Smooth muscle cell of the brain vasculature (primary cell): ENCODE measurements around the gene FAF1.
A peak's percentile ranks its signal among the peaks of the same experiment; 100 is the strongest.

Experiments
- DNase-seq: peaks from one replicate; pipeline ENCODE4 v3.0.0-alpha.2; 2012; ENCODE audit warnings: low read depth, low spot score

Gene FAF1

DNA sequence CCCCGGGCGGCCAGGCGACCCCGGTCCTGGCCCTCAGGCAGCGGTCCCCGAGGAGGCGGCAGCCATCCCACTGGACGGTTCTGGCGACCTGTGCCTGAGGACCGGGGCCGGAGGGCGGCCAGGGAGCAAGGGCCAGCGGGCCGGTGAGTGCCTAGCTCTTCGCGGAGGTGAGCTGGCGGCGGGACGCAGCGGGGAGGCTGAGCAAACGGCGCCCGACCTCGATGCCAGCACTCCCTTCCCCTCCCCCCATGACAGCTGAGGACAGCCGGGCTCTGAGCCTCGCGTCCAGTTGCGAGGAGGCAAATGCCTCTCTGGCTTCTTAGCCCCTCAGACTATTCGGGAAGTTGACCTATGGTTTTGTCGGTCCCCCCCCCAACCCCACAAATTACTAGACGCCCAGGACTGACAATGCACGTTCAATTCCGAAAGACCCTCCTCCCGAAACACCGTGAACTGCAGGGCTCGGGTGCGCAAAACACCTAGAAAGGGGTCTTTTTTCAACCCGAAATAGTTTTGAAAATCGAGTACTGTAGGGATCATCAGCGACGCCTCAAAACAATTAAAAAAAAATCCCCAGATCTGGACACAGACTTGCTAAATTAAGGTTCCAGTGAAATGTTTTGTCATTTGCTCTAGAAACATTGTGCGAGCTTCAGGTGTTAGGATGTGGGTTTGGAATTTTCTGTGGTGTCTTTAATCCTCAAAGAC is 18.2 kb upstream of the FAF1 start:
- no peak for DNase-seq

DNA sequence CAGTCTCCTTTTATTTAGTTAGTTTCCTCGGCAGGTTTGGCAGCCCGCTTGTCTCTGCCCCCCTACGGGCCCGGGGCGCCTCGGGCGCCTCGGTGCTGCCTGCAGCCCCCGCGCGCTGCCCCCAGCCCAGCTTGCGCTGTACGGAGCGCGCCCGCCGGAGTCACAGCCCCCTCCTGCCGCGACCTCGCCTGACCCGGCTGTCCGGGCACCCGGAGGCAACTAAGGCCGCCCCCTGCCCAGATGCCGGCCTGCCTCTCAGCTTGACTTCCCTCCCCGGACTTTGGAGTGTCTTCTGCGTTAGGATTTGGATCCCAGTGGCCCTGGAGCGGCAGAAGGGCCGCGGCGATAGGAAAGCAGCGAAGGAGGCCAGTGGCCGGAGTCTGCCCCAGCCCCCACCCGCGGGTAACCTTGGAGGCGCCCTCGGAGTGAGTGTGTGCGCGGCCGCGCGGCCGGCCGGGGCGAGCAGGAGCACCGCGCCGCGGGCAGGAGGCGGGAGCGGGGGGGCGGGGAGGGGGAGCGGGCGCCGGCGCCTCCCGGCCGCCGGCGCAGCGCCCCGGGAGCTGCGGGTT is 17.6 kb upstream of the FAF1 start:
- DNase-seq: no peak

DNA sequence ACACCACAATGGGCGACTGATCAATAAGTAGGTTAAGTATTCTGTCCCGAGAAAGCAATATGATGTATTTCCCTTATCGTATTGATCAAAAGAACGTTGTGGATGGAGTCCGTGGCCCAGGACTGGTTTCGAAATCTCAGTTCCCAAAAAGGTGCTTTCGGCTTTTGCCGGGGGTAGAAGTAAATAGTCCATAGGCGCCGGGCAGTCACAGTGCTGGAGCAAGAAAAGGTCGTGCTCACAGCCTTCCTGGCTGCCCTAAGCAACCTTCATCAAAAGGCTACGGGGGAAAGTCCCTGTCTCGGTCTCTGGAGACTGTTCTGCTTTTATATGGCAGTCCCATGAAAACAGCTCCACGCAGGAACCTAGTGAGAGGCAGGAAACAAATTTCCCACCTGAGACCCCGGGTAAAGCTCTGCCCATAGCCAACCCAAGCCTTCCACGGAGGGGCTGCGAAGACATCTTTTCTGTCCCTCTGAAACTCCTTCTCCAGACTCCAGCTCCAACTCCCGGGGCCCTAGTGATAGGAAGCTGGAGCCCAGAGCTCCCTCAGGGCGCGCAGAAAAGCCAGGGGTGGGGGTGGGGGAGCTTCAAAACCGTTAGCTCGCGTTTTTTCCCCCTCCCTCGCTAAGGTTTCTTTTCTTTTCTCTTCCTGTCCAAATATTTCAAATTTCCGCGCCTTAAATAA is 17.0 kb upstream of the FAF1 start:
- no peak for DNase-seq

DNA sequence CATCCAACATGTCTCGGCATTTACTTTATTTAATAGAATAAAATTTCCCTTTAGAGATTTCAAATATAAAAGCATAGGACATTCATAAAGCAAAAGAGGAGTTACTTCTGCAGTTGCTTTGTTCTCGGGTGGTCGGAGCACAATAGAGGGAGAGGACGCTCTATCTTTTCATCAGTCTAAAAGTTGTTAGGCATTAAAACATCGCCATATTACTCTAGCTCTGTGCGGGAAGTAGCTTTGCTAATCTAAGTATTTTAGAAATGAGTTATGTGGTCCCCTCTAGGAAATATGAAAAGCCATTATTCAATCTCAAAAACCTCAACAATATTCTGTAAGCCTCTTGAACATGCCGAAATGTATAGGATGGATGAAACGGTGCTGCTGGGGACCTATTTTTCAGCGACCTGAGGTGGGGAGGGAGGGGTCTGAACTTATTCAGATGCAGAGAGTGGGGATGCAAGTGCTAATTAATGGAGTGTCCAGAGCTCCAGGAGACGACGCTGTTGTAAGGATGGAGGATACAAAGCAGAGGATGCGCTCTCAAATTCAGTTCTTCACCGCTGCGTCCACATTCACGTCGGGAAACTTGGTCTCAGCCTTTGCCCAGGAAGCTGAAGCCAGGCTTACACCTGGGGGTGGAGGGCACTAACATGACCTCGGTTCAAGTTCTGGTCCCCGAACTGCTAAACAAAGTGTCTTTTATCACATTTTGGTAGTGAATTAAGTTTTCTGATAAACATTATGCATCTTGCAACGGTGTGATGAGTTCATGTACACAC is 16.2 kb upstream of the FAF1 start:
- no peak for DNase-seq

DNA sequence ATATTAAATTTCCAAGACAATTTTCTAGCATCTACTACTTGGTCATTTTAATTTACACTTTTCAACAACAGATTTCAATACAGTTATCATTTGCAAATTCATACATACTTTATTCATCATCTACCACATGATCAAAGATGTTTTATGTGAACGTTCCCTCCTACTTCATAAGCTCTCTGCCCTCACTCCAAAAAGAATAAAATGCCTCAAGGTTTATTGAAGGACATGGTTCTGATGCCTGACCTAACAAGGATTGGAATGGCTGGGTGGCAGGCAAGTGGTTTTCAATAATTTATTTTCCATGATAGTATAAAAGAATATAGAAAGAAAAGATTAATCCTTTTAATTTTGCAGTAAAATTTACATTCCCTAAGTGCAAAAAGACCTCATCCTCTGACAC is 15.4 kb upstream of the FAF1 start:
- no peak for DNase-seq

DNA sequence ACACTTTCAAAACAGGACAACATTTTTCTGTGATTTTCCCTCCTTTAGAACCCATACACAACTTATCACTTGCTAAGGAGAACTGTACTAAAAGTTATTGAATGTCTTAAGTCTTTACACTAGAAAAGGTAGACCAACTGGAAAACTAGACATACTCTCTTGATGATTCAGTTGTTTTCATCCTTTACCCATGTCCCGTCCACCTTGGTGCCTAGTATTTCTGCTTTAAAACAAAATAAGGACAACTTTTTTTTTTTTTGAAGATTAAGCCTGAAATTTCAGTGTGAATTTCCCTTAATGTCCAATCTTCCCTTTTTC is 14.5 kb upstream of the FAF1 start:
- no peak for DNase-seq

DNA sequence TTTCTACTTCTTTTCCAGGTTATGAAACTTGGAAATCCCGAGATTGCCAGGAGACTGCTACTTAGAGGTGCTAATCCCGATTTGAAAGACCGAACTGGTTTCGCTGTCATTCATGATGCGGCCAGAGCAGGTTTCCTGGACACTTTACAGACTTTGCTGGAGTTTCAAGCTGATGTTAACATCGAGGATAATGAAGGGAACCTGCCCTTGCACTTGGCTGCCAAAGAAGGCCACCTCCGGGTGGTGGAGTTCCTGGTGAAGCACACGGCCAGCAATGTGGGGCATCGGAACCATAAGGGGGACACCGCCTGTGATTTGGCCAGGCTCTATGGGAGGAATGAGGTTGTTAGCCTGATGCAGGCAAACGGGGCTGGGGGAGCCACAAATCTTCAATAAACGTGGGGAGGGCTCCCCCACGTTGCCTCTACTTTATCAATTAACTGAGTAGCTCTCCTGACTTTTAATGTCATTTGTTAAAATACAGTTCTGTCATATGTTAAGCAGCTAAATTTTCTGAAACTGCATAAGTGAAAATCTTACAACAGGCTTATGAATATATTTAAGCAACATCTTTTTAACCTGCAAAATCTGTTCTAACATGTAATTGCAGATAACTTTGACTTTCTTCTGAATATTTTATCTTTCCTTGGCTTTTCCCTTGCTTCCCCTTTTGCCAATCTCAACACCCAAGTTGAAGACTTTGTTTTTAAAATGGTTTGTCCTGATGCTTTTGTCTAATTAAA is 14.0 kb upstream of the FAF1 start:
- no peak for DNase-seq

DNA sequence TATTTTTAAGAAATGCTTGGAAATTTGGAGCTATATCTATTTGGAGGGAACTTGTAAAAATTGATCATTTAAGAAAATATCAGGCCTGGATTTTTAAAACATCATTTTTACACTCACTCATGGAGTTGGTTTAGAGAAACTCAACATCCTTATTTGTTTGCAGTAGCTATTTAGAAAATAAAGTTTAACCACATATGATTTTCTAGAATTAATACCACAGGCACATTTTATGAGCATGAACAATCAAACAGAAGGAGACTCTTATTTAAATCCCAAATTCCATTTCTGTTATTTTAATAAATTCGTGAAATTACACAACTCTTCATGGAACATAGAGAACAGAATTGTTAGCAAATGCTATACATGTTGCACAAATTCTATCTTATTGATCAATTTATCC is 13.2 kb upstream of the FAF1 start:
- DNase-seq: no peak

DNA sequence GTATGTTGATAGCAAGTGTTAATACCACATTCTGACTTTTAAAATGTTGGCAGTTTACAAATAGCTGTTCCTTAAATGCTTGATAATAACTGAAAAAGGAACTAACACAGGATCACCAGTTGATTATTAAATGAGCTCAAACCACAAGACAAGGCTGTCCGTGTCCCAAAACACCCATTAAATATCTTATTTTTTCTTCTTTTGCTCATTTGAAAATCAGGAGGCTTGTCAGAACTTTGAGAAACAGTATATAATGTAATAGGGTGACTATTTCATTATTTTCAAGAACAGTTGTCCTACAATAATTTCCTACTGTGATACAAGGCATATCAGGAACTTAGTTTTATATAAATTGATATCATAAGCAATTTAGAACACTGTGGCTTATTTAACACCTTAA is 12.7 kb upstream of the FAF1 start:
- DNase-seq: no peak

DNA sequence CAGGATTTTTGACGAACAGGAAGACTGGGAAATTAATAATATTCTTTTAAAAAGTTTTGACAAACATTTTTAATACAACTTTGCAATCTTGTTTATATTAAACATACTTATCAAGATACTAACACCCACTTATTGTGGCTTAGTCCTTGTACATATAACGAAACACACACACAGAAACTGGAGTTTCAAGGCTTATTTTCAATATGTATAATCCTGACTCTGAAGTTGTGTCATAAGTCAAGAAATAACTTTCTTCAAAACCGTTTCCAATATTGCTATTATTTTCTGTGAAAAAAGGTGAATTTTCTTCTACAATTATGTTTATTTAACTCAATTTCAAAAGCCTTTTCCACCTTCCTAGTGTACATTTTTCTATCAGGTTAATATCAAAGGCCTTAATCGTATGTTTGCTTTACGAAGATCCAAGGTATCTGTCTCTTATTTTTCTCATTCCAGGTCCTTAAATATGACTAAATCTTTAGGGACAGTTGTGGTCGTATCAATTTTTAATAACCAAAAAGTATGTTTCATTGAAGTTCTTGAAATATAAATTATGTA is 11.8 kb upstream of the FAF1 start:
- no peak for DNase-seq

DNA sequence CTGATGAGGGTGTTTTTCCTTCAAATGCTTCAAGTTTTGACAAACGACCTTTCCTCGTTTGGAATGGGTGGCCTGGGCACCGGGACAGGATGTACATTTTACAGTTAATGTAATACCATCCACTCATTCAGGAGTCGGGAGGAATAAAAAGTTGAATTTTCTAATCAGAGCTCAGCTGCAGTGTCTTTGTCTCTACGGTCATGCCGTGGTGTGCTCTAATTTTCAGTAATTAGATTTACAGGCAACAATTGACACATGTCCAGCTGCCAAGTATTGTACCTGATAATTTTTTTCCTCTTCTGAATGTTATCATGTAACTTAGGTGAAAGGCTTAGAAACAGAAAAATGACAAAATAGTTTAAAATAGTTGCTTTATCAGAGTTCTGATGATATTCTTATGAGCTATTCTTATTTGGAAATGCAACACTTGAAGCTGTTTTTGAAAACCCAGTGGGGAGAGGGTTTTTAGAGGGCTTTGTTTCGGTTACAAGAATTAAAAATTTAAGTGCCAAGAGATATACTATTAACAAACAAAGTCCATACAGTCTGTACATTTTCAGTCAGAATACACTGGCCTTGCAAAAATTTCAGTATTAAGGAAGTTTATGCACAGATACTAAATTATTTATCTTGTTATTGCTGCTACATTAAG is 11.0 kb upstream of the FAF1 start:
- no peak for DNase-seq

DNA sequence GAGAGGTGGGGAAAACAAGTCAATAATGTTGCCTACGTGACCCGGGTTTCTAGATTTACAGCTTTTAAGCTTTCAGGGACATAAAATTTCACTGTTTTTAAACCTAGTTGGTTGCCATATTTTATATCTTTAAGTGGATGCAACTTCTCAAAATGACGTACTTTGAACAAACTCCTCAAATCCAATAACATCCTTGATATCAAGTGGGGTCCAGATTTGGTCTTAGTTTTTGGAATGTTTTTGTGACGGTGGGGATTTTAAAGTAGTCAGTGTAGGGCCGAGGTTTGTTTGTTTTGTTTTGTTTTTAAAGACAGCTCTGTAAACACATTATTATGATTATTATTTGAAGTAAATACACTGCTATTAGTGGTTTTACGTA is 10.4 kb upstream of the FAF1 start:
- DNase-seq: no peak

DNA sequence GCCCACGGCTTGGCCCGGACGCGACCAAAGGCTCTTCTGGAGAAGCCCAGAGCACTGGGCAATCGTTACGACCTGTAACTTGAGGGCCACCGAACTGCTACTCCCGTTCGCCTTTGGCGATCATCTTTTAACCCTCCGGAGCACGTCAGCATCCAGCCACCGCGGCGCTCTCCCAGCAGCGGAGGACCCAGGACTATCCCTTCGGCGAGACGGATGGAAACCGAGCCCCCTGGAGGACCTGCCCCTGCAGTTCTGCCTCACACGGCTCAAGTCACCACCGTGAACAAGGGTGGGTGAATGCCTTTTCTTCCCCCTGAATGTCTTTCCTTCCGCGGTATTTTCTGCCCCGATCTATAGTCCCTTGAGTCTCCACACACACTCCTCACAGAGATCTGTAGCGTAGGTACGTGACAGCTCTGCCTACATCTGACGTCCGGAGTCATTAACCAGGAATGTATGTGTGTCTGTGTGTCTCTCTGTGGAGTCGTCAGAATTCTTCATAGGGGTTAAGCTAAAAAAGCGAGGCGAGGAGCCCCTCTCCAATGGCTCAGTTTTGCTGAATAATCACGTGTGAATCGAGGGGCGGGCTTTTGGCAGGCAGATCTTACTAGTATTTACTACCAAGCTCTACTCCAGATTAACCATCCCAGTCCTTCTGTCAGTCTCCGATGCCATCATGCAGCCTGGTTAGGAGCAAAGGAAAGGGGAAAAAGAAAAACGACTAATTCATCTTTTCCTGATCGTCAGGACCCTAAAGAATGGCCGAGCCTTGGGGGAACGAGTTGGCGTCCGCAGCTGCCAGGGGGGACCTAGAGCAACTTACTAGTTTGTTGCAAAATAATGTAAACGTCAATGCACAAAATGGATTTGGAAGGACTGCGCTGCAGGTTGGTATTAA is 9.8 kb upstream of the FAF1 start, which contains the start of gene CDKN2C:
CDKN2C (plus strand) TSS at position 635 of the 898 bp plus-strand sequence; CDS start at position 759, 124 bp downstream.
- peak; percentile 56 for DNase-seq

DNA sequence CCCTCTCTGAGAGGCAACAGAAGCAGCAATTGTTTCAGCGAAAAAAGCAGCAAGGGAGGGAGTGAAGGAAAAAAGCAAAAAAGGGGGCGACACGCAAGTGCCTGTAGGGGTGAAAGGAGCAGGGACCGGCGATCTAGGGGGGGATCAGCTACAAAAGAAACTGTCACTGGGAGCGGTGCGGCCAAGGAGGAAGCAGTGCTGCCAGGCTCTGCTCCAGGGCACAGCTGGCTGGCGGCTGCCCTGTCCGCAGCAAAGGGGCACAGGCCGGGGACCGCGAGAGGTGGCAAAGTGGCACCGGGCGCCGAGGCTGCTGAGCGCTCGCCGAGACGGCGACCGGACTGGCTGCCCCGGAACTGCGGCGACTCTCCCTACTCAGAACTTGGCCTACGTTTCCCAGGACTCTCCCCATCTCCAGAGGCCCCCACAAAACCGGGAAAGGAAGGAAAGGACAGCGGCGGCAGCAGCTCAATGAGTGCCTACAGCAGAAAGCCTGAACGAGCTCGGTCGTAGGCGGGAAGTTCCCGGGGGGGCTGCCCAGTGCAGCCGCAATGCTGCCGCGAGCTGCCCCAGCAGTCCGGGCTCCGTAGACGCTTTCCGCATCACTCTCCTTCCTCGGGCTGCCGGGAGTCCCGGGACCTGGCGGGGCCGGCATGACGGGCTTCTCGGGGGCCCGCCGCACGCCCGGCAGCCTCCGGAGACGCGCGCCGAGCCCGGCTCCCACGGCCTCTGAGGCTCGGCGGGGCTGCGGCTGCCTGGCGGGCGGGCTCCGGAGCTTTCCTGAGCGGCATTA is 8.9 kb upstream of the FAF1 start:
- DNase-seq: no peak

DNA sequence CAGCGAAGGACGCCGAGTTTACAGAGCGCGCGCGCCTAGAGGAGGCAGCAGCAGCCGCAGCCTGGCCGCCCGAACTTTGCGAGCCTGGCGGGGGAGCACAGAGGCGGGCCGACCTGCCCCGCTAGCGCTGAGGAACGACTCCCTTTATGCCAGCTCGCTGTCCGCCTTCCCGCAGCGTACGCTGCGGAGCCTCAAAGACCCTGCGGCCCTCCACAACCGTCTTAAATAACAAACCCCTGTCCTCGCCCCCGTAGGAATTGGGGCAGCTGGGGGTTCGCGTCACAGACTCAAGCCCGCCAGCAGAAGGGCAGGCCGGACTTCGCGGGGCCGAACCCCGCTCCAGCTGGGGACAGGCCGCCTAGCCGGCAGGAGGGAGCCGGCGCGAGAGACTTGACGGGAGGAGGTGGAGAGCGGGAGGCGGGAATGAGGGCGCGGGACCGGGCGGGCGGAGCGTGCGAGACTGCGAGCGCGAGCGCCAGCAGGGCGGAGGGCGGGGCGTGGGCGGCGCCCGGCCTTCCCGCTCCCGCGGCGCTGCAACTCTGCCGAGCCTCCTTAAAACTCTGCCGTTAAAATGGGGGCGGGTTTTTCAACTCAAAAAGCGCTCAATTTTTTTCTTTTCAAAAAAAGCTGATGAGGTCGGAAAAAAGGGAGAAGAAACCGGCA is 8.2 kb upstream of the FAF1 start:
- DNase-seq: peak; percentile 78

DNA sequence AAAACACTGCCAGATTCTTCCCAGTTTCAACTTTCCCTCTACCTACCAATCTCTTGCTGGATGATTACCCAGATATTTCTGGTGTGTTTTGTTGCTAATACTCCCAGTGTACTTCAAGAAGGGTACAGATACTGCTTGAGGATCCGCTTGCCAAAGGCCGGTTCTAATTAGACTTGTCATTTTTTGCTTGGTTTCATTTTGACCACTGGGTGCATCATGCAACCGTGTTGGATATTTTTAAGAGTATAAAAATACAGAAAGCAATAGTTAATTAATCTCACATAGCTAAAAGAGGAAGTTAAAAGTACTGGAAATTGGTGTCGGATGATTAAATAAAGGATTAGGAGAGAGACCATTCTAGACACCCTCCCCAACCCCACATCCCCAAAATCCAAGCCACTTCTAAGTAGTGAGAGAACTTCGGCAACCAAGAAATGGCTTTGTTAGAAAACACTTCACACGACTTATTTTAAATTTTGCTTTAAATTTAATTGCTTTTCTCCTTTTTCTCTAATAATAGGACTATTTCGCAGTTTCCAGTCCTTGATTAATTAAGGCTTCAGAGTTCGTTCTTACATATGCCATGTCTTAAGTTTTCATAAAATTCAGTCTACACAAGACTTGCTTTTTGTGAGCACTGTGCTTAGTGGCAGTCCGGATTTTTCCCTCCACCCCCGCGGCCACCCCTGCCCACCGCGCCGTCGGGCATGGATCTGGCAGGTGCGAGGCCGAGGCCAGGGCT is 7.5 kb upstream of the FAF1 start:
- no peak for DNase-seq

DNA sequence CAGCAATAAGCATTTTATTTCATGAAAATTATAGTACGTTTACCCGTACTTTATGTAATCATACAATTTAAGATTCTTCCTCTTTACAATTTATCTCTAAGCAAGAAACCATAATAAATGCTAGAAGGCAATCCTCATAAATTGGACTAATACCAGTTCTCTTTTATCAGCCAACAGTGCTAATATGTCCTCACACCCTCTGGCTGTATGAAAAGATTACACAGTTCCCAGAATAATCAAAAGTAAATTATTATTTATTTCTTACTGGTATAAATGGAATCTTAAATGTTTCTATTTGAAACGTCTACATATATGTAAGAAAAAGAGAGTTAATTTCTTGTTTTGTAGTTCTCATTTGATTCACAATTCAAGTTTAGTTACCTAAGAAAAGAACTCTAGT is 6.9 kb upstream of the FAF1 start:
- no peak for DNase-seq

DNA sequence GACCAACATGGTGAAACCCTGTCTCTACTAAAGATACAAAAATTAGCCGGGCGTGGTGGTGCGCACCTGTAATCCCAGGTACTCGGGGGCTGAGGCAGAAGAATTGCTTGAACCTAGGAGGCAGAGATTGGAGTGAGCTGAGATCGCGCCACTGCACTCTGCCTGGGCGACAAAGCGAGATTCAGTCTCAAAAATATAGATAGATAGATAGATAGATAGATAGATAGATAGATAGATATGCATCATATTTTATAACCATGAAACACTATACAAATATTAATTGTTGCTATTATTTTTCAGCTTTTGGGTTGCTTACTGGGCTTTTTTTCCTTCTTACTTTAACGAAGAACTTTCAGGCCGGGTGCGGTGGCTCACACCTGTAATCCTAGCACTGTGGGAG is 4.8 kb upstream of the FAF1 start:
- DNase-seq: no peak
